ENCODE data around the gene DCDC2.

DNA sequence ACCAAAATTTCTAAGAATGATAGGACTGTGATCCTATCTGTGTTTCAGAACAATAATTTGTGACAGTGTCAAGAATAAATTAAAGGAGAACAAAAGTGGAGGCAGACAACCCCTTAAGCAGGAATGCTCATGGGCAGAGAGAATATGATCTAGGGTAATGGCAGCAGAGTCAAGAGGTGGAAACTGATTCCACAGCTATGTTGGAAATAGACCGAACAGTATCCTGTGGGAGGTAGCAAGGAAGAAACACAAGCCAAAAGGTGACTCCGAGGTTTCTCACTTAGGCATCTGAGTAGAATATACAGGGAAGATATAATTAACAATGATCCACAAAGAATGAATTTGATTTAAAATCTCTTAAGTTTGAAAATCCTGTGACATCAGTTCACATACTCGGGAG lies 131.3 kb downstream of the DCDC2 start:
- TF ChIP-seq, protein P1, sequence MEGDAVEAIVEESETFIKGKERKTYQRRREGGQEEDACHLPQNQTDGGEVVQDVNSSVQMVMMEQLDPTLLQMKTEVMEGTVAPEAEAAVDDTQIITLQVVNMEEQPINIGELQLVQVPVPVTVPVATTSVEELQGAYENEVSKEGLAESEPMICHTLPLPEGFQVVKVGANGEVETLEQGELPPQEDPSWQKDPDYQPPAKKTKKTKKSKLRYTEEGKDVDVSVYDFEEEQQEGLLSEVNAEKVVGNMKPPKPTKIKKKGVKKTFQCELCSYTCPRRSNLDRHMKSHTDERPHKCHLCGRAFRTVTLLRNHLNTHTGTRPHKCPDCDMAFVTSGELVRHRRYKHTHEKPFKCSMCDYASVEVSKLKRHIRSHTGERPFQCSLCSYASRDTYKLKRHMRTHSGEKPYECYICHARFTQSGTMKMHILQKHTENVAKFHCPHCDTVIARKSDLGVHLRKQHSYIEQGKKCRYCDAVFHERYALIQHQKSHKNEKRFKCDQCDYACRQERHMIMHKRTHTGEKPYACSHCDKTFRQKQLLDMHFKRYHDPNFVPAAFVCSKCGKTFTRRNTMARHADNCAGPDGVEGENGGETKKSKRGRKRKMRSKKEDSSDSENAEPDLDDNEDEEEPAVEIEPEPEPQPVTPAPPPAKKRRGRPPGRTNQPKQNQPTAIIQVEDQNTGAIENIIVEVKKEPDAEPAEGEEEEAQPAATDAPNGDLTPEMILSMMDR (conservative IDR thresholded peaks at IDR 0.05; ENCODE audit: low read depth, low read length), result no peak
- no peak for TF ChIP-seq EZH2 (IDR thresholded peaks at IDR 0.05; ENCODE audit: borderline replicate concordance, low read depth, low read length, poor library complexity, severe bottlenecking)
